ACC112 (cell line): ENCODE data around the gene UNC5CL.

Source experiments
- H2AFZ ChIP-seq: fragments of 200-600 bp; sonication (generic); one replicate; pipeline ENCODE4 v1.6.0; 2017; ENCODE audit warnings: antibody characterized with exemption, low read length; ENCODE audit not compliant: unreplicated experiment
- H3K27ac ChIP-seq: fragments of 200-600 bp; sonication (generic); 2 replicates; pipeline ENCODE4 v1.5.1; 2014; ENCODE audit warnings: low read depth, mild to moderate bottlenecking, antibody characterized with exemption, low read length, moderate library complexity
- H3K27me3 ChIP-seq: fragments of 200-600 bp; sonication (generic); 2 replicates; pipeline ENCODE4 v1.6.1; 2014; ENCODE audit warnings: mild to moderate bottlenecking, antibody characterized with exemption, low read length, moderate library complexity, mixed read lengths; ENCODE audit not compliant: insufficient read depth
- H3K36me3 ChIP-seq: fragments of 200-600 bp; sonication (generic); 2 replicates; pipeline ENCODE4 v1.6.1; 2016; ENCODE audit warnings: mild to moderate bottlenecking, antibody characterized with exemption, low read length, moderate library complexity, mixed read lengths; ENCODE audit not compliant: insufficient read depth
- H3K4me1 ChIP-seq: fragments of 200-600 bp; sonication (generic); one replicate; pipeline ENCODE4 v1.6.1; 2016; ENCODE audit warnings: low read length, mixed read lengths; ENCODE audit not compliant: insufficient read depth, unreplicated experiment, control insufficient read depth
- H3K4me3 ChIP-seq: fragments of 200-600 bp; sonication (generic); 2 replicates; pipeline ENCODE4 v1.5.1; 2014; ENCODE audit warnings: mild to moderate bottlenecking, low read depth, low read length
- H3K79me2 ChIP-seq: fragments of 200-600 bp; sonication (generic); one replicate; pipeline ENCODE4 v1.6.0; 2016; ENCODE audit warnings: low read length; ENCODE audit not compliant: control insufficient read depth, unreplicated experiment, insufficient read depth

The UNC5CL gene

DNA sequence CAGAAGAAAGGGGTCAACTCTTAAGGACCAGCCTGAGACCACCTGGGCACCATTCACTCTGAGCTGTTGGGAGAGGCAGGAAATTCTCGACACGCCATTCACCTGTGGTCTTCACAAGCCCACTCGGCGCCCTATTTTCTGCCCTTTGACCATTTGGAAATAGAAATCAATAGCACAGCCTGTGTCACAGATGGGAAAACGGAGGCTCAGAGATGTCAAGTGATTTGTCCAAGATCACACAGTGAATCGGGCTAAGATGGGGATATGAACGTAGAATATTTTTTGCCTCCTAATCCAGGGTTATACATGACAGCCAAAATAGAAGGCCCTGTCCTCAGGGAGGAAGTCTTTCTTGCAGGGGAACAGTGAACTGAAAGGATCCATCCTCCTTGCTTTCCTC is 10.9 kb upstream of the UNC5CL start:
- Histone ChIP-seq H3K79me2 (no peaks in the 10 kb centered on the region), H3K4me1 (no peaks in the 10 kb centered on the region), H2AFZ (no peak overlapping the region), H3K4me3 (no peak overlapping the region), H3K27ac (no peak overlapping the region), H3K27me3 (peaks cover 24% of the 10 kb centered on the region), H3K36me3 (no peaks in the 10 kb centered on the region)

DNA sequence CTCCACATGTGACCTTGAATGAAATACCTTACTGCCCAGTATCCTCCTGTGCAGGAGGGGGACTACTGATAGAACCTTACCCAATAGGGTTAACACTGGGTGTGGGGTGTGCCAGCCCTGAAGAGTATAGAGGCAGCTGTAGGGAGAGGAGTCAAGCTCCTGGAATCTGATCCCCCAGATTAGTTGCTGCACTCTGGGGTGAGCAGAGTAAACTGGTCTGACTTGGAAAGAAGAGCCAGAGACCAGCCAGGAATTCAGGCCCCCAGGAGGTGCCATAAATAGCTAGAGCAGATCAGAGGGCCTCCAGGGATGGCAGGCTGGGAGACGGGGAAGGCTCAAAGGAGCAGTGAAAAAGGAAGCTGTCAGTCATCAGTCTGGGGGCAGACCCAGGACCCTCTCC is 10.5 kb upstream of the UNC5CL start:
- Histone ChIP-seq H3K27ac (no peak overlapping the region), H3K4me1 (no peaks in the 10 kb centered on the region), H3K4me3 (no peak overlapping the region), H3K27me3 (peaks cover 20% of the 10 kb centered on the region), H2AFZ (no peak overlapping the region), H3K36me3 (no peaks in the 10 kb centered on the region), H3K79me2 (no peaks in the 10 kb centered on the region)

DNA sequence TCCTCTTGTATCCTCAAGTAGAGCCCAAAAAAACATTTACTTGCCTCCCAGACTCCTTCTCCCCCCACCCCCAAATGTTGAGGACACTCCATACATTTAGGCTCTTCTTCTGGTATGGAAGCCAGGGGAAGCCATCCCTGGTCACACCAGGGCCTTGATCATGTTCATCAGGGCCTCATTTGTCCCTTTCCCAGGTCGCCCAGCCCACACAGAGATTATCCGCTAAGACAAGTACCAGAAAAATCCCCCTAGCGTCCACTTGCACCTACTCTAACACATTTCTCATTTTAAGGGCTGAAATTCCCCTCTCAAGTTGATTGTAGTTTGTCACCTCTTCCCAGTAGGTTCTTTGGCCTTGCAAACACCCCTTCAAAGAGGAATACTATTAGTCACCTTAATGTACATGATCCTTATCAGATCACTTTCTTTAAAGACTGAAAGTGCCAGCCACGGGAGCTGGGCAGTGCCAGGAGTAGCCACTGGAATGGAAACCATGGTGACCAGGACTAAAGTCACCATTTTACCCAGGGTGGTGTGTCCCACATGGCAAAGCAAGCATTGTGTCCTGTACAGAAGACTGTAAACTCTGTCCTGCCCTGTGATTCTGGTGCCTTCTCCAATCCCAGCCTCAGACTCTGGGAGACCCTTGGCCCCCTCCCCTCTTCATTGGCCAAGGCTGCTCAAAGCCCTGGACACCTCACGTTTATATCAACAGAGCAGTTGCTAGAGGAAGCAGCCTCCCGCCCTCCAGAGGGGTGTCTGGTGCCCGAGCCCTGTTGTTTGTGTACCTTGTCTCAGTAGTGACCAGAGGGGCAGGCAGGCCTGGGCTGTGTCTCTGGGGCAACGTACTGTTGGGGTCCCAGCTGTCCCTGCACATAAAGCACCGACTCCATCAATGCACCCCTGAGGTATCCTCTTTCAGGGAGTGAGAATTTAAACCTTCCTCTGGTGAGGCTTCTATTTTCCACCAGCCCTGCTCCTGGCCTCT is 9.0 kb upstream of the UNC5CL start:
- no peaks in the 10 kb centered on the region for H3K79me2 ChIP-seq
- no peaks in the 10 kb centered on the region for H3K4me1 ChIP-seq
- no peaks in the 10 kb centered on the region for H3K36me3 ChIP-seq

DNA sequence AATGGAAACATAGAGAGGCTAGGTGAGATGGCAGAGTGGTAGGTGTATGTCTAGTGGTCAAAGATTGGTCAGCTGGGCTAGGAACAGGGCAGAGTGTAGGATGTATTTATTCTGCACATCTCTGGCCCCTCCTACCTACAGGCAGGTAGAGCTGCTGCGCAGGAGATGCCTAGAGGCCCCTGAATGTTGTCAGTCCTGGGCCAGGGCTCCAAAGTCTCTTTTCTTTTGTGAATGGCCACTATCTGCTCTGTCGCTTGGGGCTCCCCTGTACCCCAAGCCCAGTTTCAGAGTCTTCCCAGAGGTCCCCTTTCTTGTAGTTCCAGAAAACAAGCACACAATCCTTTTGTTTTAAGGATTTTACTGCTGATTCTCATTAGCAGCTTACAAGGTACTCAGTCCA is 8.3 kb upstream of the UNC5CL start:
- Histone ChIP-seq H3K27ac (no peak overlapping the region), H2AFZ (no peak overlapping the region), H3K4me3 (no peak overlapping the region), H3K27me3 (peaks cover 20% of the 10 kb centered on the region), H3K4me1 (no peaks in the 10 kb centered on the region), H3K36me3 (no peaks in the 10 kb centered on the region), H3K79me2 (no peaks in the 10 kb centered on the region)

More for the DNA sequence above, 9.0 kb upstream of the UNC5CL start:
- no peak overlapping the region for H3K27ac ChIP-seq
- H3K27me3 ChIP-seq, result peaks cover 20% of the 10 kb centered on the region
- no peak overlapping the region for H2AFZ ChIP-seq
- H3K4me3 ChIP-seq, result no peak overlapping the region

DNA sequence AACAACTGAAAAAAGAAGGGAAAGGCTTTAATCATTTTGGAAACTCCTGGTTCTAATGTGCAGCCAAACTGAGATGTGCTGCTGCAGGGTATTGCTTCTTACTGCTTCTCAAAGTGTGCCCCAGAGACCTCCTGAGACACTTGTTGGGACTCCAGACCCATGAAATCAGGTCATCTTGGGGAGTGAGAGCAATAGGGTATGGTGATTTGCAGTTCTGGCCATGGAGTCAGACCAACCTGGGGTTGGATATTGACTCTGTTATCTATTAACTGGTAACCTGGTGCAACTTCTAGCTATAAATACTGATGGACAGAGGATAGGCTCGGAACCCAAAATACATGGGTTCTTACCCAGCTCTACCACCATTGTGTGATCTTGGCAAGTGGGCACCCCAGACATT is 7.1 kb upstream of the UNC5CL start:
- no peaks in the 10 kb centered on the region for H3K36me3 ChIP-seq
- H3K4me3 ChIP-seq, result no peak overlapping the region
- H2AFZ ChIP-seq, result no peak overlapping the region
- H3K27ac ChIP-seq, result no peak overlapping the region
- no peaks in the 10 kb centered on the region for H3K79me2 ChIP-seq
- peaks cover 20% of the 10 kb centered on the region for H3K27me3 ChIP-seq
- H3K4me1 ChIP-seq, result no peaks in the 10 kb centered on the region

DNA sequence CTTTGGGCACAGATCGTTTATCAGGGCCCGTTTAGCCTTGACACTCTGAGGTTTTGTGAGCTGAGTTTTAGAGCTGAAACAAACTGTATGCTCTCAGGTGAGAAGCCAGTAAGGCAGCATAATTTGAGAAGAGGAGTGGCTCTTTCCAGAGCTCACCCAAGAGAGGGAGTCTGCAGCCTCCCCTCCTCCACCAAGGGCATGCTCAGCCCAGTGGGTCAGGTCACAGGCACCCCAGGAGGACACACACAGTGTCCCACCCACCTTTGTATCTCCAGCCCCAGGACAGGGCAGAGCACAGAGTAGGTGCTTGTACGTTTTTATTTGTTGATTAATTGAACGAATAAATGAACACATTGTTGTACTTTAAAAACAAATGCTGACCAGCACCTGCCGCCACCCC is 6.6 kb upstream of the UNC5CL start:
- Histone ChIP-seq H3K4me3 (no peak overlapping the region), H3K27ac (no peak overlapping the region), H3K36me3 (no peaks in the 10 kb centered on the region), H2AFZ (no peak overlapping the region), H3K27me3 (peaks cover 20% of the 10 kb centered on the region), H3K79me2 (no peaks in the 10 kb centered on the region), H3K4me1 (peaks cover 4% of the 10 kb centered on the region)

DNA sequence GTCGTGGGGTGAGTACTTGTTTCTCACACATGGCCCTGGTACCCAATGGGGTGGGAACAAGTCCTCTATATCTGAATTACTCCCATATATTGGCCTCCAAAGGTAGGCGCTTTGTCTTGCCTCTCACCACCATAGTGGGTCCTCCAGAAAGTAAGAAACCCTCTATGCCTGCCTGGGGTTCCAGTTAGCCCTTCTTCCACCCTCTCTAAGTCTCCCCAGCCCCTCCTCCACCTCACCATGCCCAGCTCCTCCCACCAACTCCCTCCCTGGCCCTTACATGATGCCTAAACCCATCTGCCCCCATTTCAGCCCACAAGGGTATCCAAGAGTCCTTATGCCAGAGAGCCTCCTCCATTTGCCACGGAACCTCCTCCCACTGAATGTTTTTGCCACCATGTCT is 4.1 kb upstream of the UNC5CL start:
- Histone ChIP-seq H2AFZ (no peak overlapping the region), H3K4me3 (no peak overlapping the region), H3K36me3 (no peaks in the 10 kb centered on the region), H3K27me3 (peaks cover 25% of the 10 kb centered on the region), H3K4me1 (peaks cover 10% of the 10 kb centered on the region), H3K79me2 (no peaks in the 10 kb centered on the region), H3K27ac (no peak overlapping the region)

DNA sequence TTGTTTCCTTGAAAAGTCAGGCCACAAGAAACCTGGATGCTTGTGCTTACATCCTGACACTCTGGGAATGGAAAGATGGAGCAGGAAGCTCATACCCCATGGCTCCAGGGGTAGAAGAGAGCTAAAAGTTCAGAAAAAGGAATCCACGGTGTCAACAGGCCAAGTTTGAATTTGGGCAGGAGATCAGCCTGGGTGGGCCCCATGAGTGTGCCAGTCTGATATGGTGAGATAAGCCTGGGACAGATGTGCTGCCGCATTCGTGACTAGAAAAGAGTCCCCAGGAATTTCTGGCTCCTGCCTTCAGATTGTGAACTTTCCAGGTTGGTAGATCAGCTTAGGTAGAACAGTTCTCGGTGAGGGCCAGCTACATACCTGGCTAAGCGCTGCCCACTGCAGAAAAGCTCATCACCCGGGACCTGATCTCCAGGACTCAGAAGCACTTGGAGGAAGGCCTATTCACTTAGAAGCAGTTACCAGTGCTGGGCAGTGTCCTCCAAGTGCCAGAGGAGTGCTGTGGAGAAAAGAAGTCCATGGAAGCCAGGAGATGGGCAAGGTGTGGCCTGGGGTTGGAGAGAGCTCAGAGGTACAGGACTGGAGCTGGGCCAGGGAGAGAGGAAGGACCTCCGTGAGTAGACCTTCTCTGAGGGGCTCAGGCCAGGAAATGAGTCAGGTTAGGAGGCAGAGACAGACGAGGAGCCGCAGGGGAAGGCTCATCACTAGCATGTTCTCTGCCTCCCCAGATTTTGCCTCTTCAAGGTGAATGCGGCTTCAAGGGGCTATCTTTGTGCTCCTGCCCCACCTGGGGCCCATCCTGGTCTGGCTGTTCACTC is 3.4 kb upstream of the UNC5CL start, which contains the start of gene TSPO2:
TSS of gene TSPO2 (plus strand) at position 242 of the 830 bp plus-strand sequence. CDS start at position 761, 519 bp downstream.
- no peaks in the 10 kb centered on the region for H3K79me2 ChIP-seq
- H3K27me3 ChIP-seq, result peaks cover 32% of the 10 kb centered on the region
- H3K4me1 ChIP-seq, result peaks cover 10% of the 10 kb centered on the region
- no peaks in the 10 kb centered on the region for H3K36me3 ChIP-seq
- H2AFZ ChIP-seq, result no peak within 1 kb of the TSS
- H3K27ac ChIP-seq, result no peak within 1 kb of the TSS
- no peak within 1 kb of the TSS for H3K4me3 ChIP-seq

DNA sequence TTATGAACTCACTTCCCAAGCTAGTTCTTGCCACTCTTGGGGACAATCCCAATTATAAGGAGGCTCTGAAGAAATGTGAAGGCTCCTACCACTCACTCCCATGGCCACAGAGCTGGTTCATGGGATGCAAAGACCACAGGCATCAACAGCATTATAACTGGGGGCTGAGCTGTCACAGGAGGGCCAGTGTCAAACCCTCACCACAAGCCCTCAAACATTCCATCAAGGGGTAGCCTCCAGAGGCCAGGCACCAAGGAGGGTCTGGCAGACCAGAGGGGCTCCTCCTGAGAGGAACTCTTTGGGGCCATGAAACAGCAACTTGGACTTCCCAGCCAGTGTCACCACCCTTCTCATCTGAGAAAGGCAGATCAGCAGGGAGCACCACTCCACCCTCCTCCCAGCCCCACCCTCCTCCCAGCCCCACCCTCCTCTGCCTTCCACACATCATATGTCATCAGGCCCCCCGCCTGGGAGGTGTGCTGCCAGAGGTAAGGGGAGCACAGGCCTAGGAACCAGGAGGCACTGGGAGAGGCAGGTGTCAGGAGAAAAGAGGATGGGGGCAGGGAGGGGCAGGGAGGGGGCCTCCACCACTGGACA is 2.0 kb upstream of the UNC5CL start:
- Histone ChIP-seq H3K36me3 (no peaks in the 10 kb centered on the region), H2AFZ (no peak overlapping the region), H3K27me3 (peaks cover 24% of the 10 kb centered on the region), H3K27ac (no peak overlapping the region), H3K4me3 (no peak overlapping the region), H3K4me1 (peaks cover 10% of the 10 kb centered on the region), H3K79me2 (no peaks in the 10 kb centered on the region)

DNA sequence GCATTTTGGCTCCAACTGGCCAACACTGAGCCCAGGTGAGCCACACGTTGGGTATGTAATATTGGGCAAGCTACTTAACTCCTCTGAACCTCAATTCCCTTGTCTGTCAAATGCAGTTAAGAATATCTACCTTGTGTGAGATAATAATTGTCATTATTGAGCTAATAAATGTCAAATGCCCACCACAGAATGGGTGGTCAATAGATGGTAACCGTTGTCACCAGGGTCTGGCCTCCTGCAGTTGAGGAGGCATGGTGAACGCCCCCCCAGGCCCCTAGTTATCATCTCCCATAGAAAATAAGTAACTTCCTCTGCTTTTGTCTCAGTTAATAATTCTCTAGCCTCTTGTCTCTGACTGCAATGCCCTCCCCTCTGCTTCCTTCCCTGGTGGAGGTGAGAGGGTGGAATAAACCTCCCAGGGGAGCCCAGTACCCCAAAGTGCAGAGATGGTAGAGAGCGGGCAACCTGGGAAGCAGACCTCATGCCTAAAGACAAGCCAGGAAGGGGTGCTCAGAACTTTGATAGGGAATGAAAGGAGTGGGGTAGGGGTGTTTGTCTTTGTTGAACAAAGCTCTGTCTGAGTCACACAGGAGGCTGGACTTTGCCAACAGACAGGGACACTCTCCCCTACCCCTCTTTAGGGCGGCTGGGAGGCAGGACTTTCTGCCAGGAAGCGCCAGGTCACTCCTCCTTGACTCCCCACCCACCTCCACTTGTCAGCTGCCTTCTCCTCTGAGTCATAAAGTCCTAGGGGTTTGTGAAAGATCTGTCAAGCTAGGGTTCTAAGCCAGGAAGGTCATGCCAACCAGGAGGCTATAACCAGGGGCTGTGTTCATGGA is 1.3 kb upstream of the UNC5CL start:
- Histone ChIP-seq H3K36me3 (no peaks in the 10 kb centered on the region), H3K27me3 (peaks cover 21% of the 10 kb centered on the region), H3K4me1 (peaks cover 10% of the 10 kb centered on the region), H3K4me3 (no peak overlapping the region), H2AFZ (no peak overlapping the region), H3K79me2 (no peaks in the 10 kb centered on the region), H3K27ac (no peak overlapping the region)
